ENCODE measurements around the gene PDZD11.

Gene PDZD11

DNA sequence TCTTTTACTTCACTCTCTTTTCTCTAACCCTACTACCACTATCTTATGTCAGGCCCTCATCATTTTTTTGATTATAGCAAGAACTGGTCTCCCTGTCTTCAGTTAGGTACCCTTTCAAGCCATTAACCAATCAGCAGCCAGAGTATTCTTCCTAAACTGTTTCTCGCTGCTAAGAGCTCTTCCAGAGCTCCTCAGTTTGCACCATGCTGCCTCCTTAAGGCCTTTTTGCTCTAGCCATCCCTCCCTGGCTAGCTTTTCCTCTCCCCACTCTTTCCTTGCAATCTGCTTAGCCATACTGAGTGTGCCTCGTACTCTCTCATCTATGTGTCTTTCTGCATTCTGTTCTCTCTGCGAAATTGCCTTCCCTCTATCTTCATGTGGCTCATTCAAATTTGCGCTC, 33.1 kb upstream of the PDZD11 start:
- POLR2A ChIA-PET, result interaction anchor here (0.7 kb wide), 1 partner anchor 813 kb away, joined by 3 read pairs; no protein-coding TSS in a partner anchor
- no peak for DNase-seq (ENCODE audit: extremely low spot score)
- CTCF ChIA-PET, result no interaction called here
- TF ChIP-seq HDGF (IDR thresholded peaks at IDR 0.05; ENCODE audit: borderline replicate concordance), result no peak
- no peak for TF ChIP-seq CTBP1 (IDR thresholded peaks at IDR 0.05; ENCODE audit: borderline replicate concordance)
- no peak for TF ChIP-seq ZNF384 (IDR thresholded peaks at IDR 0.05)
- TF ChIP-seq, protein P1, sequence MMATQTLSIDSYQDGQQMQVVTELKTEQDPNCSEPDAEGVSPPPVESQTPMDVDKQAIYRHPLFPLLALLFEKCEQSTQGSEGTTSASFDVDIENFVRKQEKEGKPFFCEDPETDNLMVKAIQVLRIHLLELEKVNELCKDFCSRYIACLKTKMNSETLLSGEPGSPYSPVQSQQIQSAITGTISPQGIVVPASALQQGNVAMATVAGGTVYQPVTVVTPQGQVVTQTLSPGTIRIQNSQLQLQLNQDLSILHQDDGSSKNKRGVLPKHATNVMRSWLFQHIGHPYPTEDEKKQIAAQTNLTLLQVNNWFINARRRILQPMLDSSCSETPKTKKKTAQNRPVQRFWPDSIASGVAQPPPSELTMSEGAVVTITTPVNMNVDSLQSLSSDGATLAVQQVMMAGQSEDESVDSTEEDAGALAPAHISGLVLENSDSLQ (IDR thresholded peaks at IDR 0.05), result no peak
- TF ChIP-seq ELF4 (IDR thresholded peaks at IDR 0.05), result no peak
- TF ChIP-seq BHLHE40 (IDR thresholded peaks at IDR 0.05; ENCODE audit: borderline replicate concordance), result no peak
- TF ChIP-seq L3MBTL2 (conservative IDR thresholded peaks at IDR 0.05), result no peak
- TF ChIP-seq TARDBP (IDR thresholded peaks at IDR 0.05), result no peak

DNA sequence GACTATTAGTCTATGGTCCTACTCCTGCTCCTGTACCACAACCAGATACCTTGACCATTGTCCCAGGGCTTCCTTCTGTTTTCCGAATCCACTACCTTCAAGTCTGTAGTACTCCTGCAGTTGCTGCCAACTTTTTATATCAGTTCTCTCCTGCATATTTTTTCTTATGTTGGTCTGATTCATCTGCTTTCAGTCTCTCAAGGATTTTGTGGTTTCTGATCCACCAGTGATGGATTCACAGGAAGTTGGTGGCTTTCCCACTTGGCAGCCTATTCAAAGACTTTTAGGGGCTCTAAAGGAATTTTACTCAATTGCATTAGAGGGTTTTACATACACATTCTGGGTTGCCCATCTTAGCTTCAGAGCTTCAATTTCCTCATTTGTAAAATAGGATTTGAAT, 23.8 kb upstream of the PDZD11 start:
- CTCF ChIA-PET, result no interaction called here
- DNase-seq (ENCODE audit: extremely low spot score), result no peak
- POLR2A ChIA-PET, result no interaction called here
- no peak for TF ChIP-seq HDGF (IDR thresholded peaks at IDR 0.05; ENCODE audit: borderline replicate concordance)
- no peak for TF ChIP-seq ZNF384 (IDR thresholded peaks at IDR 0.05)
- no peak for TF ChIP-seq BHLHE40 (IDR thresholded peaks at IDR 0.05; ENCODE audit: borderline replicate concordance)
- TF ChIP-seq, protein P1 (IDR thresholded peaks at IDR 0.05), result no peak
- no peak for TF ChIP-seq L3MBTL2 (conservative IDR thresholded peaks at IDR 0.05)
- TF ChIP-seq CTBP1 (IDR thresholded peaks at IDR 0.05; ENCODE audit: borderline replicate concordance), result no peak
- no peak for TF ChIP-seq SUZ12 (IDR thresholded peaks at IDR 0.05)
- no peak for TF ChIP-seq FOXA1 (IDR thresholded peaks at IDR 0.05)
- TF ChIP-seq FOXM1 (IDR thresholded peaks at IDR 0.05; ENCODE audit: borderline replicate concordance), result no peak
- no peak for TF ChIP-seq SP1 (IDR thresholded peaks at IDR 0.05)
- no peak for TF ChIP-seq LEF1 (IDR thresholded peaks at IDR 0.05; ENCODE audit: borderline replicate concordance)
- TF ChIP-seq TARDBP (IDR thresholded peaks at IDR 0.05), result no peak

DNA sequence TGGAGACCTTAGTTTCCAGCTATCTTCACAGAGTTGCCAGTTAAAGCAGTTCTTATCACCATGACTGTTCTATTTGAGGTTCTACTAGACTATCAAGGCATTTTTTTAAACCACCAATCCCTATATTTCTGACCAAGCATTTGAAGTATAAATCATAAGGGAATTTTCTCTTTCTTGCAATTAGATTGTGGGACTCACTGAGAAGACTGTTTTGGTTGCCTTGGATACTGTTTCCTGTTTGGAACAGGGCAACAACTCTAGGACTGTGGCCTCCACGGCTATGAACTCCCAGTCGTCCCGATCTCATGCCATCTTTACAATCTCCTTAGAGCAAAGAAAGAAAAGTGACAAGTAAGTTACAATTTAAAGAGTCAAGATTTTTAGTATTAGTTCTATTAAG, 12.0 kb upstream of the PDZD11 start:
- CTCF ChIA-PET, result interaction anchor here (0.7 kb wide), 1 partner anchor 133 kb away, joined by 3 read pairs; no protein-coding TSS in a partner anchor
- DNase-seq (ENCODE audit: extremely low spot score), result no peak

DNA sequence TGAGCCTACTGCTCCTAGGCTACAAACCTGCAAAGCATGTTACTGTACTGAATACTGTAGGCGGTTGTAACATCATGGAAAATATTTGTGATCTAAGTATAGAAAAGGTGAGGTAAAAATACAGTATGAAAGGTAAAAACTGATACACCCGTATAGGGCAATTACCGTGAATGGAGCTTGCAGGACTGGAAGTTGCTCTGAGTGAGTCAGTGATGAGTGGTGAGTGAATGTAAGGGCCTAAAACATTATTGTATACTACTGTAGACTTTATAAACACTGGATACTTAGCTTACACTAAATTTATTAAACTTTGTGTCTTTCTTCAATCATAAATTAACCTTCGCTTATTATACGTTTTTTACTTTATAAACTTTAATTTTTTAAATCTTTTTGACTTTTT, 3.9 kb upstream of the PDZD11 start:
- CTCF ChIA-PET, result no interaction called here
- TF ChIP-seq HDGF (IDR thresholded peaks at IDR 0.05; ENCODE audit: borderline replicate concordance) (no peak), CTBP1 (IDR thresholded peaks at IDR 0.05; ENCODE audit: borderline replicate concordance) (no peak), FOXA1 (IDR thresholded peaks at IDR 0.05) (no peak), FOXK2 (IDR thresholded peaks at IDR 0.05) (no peak), L3MBTL2 (conservative IDR thresholded peaks at IDR 0.05) (no peak), ELF4 (IDR thresholded peaks at IDR 0.05) (no peak), LEF1 (IDR thresholded peaks at IDR 0.05; ENCODE audit: borderline replicate concordance) (no peak), SUZ12 (IDR thresholded peaks at IDR 0.05) (no peak)
- POLR2A ChIA-PET, result no interaction called here
- DNase-seq (ENCODE audit: extremely low spot score), result no peak

More for the DNA sequence above, 12.0 kb upstream of the PDZD11 start:
- TF ChIP-seq SP1 (IDR thresholded peaks at IDR 0.05) (no peak), ZNF384 (IDR thresholded peaks at IDR 0.05) (no peak), HDGF (IDR thresholded peaks at IDR 0.05; ENCODE audit: borderline replicate concordance) (no peak), BHLHE40 (IDR thresholded peaks at IDR 0.05; ENCODE audit: borderline replicate concordance) (no peak), LEF1 (IDR thresholded peaks at IDR 0.05; ENCODE audit: borderline replicate concordance) (no peak), L3MBTL2 (conservative IDR thresholded peaks at IDR 0.05) (no peak), FOXK2 (IDR thresholded peaks at IDR 0.05) (no peak), FOXM1 (IDR thresholded peaks at IDR 0.05; ENCODE audit: borderline replicate concordance) (no peak), CTBP1 (IDR thresholded peaks at IDR 0.05; ENCODE audit: borderline replicate concordance) (no peak), ELF4 (IDR thresholded peaks at IDR 0.05) (no peak), ARNT (IDR thresholded peaks at IDR 0.05) (no peak), SUZ12 (IDR thresholded peaks at IDR 0.05) (no peak), FOXA1 (IDR thresholded peaks at IDR 0.05) (no peak)
- TF ChIP-seq, protein P1 (IDR thresholded peaks at IDR 0.05), result no peak
- POLR2A ChIA-PET, result interaction anchor here (1.2 kb wide), 1 partner anchor 12 kb away, joined by 3 read pairs; the partner anchor contains the start of genes KIF4A and PDZD11

DNA sequence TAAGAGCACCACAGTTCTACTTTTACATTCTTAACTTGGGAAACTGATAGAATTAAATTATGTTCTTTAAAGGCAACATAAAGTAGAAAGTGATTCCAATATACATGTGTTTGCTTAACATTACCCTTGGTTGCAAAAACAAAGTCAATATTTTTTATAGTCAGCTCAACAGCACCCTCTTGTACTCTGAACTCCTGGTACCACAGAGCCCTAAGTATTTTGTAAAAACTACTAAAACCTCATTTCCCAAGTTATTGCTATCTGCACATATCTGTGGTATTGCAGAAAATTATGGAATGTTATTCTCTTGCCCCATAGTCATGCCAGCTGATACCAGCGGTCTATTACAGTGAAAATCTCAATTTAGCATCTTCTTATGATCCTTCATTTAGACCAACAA, 3.1 kb upstream of the PDZD11 start:
- ChIA-PET CTCF (no interaction called here), POLR2A (no interaction called here)
- TF ChIP-seq ELF4 (IDR thresholded peaks at IDR 0.05) (no peak), LEF1 (IDR thresholded peaks at IDR 0.05; ENCODE audit: borderline replicate concordance) (no peak), CTBP1 (IDR thresholded peaks at IDR 0.05; ENCODE audit: borderline replicate concordance) (no peak)
- no peak for DNase-seq (ENCODE audit: extremely low spot score)

DNA sequence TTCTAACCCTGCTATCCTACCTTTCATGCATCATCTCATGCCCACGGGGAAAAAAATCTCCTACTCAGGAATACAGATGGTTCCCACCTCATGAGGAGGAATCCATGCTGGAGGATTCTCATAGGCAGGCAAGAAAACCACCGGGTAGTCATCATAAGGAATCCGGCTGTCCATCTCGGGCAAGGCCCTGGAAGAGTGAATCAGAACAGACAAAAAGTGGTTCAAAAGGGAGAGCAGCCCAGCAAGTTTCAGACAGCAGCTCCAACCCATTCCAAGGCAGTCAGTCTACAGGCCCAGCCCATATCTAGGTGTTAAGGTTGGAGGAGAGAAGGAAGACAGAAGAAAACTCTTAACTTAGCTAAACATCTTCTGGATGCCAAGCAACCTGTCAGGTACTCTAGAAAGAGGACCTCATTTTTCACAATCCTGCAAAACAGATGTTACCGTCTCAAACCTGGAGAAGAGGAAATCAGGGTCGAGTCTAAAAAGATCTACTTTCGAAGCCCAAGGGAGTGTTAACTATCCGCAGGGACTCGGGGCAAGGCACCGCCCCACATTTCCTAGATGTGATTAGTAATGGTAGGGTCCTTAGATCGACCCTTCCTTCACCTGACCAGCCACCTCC, 447 bp downstream of the PDZD11 start:
- CTCF ChIA-PET, result no interaction called here
- DNase-seq (ENCODE audit: extremely low spot score), result no peak
- POLR2A ChIA-PET, result interaction anchor here (0.9 to 1.9 kb wide), 7 partner anchors 10 to 162 kb away, joined by 3 to 17 read pairs (median 5); no protein-coding TSS in a partner anchor
- no peak for TF ChIP-seq BHLHE40 (IDR thresholded peaks at IDR 0.05; ENCODE audit: borderline replicate concordance)

DNA sequence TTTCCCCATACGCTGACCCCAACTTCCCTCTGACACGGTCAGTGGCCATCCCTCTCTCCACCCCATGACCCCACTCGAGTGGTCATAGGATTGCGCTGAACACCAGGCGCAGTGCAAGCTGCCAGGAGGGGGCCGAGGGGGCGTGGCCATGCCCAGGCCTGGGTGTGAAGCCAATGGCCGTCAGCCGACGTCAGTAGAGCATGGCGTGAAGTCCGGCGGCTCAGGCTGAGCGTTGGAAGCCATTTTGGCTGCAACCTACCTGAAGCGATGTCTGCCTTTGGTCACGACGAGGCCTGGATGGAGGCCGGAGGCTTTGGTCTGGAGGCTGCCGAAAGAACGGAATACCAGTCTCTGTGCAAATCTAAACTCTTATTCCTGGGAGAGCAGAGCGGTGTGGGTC, 7.8 kb downstream of the PDZD11 start, which contains the start of gene RAB41:
Gene RAB41 (plus strand): TSS at position 222 of the 400 bp plus-strand sequence. CDS start 46 bp downstream, at position 268.
- no peak for DNase-seq (ENCODE audit: extremely low spot score)
- TF ChIP-seq TARDBP (IDR thresholded peaks at IDR 0.05) (no peak), BHLHE40 (IDR thresholded peaks at IDR 0.05; ENCODE audit: borderline replicate concordance) (no peak), SUZ12 (IDR thresholded peaks at IDR 0.05) (no peak), CTBP1 (IDR thresholded peaks at IDR 0.05; ENCODE audit: borderline replicate concordance) (no peak), SP1 (IDR thresholded peaks at IDR 0.05) (no peak), ELF4 (IDR thresholded peaks at IDR 0.05) (no peak), FOXA1 (IDR thresholded peaks at IDR 0.05) (no peak), NFRKB (IDR thresholded peaks at IDR 0.05) (no peak), L3MBTL2 (conservative IDR thresholded peaks at IDR 0.05) (no peak), ARNT (IDR thresholded peaks at IDR 0.05) (no peak), HDGF (IDR thresholded peaks at IDR 0.05; ENCODE audit: borderline replicate concordance) (no peak), LEF1 (IDR thresholded peaks at IDR 0.05; ENCODE audit: borderline replicate concordance) (no peak), ZNF384 (IDR thresholded peaks at IDR 0.05) (no peak), FOXM1 (IDR thresholded peaks at IDR 0.05; ENCODE audit: borderline replicate concordance) (no peak), FOXK2 (IDR thresholded peaks at IDR 0.05) (no peak)
- TF ChIP-seq, protein P1 (IDR thresholded peaks at IDR 0.05), result no peak
- ChIA-PET POLR2A (no interaction called here), CTCF (no interaction called here)
